Stimulated activated CD8-positive, alpha-beta memory T cell treated with anti-CD3 and anti-CD28 coated beads, Interleukin-12 subunit alpha, Interleukin-12 subunit beta, amount 100 ng/mL, for 24 hours (primary cell): ENCODE measurements around the gene SET.
"Not testable (repeated sequence)": the region's sequence is repeated elsewhere in the genome, so short reads cannot be mapped to it uniquely, and the experiment has no call there.

ENCODE experiments used
- DNase-seq: peaks from one replicate; pipeline ENCODE4 v3.0.0-alpha.2; 2020; ENCODE audit errors: extremely low read depth

Gene SET

GRCh38 chr9:128688501-128689292, at the start of gene SET:
Gene SET (plus strand): TSS chr9:128689222. CDS start chr9:128689583, 361 bp downstream.
- peak; percentile 87 for DNase-seq

GRCh38 chr9:128640603-128641002, 48.4 kb upstream of the SET start:
- no peak for DNase-seq

GRCh38 chr9:128642675-128643245, 46.3 kb upstream of the SET start:
- DNase-seq, result no peak

DNA sequence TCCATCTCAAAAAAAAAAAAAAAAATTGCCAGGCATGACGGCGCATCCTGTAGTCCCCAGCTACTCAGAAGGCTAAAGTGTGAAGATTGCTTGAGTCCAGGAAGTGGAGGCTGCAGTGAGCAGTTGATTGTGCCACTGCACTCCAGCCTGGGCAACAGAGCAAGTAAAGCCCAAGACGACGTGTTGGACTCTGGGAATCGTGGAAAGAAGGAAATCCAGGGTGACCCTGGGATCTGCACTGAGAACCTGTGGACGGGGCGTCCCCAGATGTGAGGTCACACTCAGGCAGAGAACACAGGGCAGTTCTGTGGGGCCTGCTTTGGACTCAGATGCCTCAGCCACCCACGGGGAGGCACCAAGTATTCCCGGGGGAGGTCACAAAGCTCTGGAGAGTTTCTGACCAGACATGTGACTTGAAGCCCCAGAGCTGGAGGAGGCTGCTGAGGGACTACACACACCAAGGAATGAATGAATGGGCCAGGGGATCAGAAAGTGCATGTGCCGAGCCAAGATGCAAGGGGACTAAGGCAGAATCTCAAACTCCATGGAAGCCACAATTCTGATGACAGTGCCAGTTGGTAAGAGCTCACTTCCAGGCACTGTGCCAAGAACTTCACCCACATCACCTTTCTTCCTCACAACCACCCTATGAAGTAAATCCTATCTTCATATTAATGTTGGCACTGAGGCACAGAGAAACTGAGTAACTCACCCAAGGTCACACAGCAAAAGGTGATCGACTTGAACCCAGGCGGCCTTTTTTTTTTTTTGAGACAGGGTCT, 45.3 kb upstream of the SET start:
- no peak for DNase-seq

GRCh38 chr9:128648206-128648605, 40.8 kb upstream of the SET start:
- DNase-seq, result peak; percentile 15

GRCh38 chr9:128651798-128652197, 37.2 kb upstream of the SET start:
- DNase-seq, result no peak

DNA sequence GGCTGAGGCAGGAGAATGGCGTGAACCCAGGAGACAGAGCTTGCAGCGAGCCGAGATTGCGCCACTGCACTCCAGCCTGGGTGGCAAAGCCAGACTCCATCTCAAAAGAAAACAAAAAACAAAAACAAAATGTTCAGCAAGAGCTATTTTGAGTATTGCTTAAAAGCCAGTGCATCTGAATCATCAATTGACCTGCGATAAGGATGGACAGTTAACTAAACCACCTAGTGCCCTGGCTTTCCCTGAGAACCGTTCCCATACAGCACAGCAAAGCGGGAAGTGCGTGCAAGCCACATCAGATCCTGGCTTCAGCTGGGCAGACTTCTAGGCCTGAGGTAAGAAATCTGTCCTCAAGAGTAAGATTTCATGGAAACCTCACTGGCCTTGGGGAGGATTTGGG, 35.1 kb upstream of the SET start:
- no peak for DNase-seq

- no peak for DNase-seq
Observed at GRCh38 chr9:128654481-128654880, 34.5 kb upstream of the SET start.

GRCh38 chr9:128656416-128657343, 32.3 kb upstream of the SET start, which contains the start of gene DYNC2I2:
Gene DYNC2I2 (minus strand): TSS chr9:128656847. CDS start chr9:128656726, 121 bp downstream.
- DNase-seq, result peak; percentile 93

DNA sequence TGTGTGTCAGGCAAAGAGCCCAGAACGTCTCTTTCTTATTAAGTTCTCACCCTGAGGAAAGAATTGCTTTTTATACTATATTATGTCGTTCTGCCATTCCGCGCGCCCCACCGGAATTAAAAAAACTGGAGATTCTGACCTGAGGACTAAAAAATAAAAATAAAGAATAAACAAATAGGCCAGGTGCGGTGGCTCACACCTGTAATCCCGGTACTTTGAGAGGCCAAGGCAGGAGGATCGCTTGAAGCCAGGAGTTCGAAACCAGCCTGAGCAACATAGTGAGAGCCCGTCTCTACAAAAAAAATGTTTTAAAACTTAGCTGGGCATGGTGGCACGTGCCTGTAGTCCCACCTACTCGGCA, 31.7 kb upstream of the SET start:
- DNase-seq, result no peak

- DNase-seq, result no peak
Observed at GRCh38 chr9:128657796-128658195, 31.2 kb upstream of the SET start.

DNA sequence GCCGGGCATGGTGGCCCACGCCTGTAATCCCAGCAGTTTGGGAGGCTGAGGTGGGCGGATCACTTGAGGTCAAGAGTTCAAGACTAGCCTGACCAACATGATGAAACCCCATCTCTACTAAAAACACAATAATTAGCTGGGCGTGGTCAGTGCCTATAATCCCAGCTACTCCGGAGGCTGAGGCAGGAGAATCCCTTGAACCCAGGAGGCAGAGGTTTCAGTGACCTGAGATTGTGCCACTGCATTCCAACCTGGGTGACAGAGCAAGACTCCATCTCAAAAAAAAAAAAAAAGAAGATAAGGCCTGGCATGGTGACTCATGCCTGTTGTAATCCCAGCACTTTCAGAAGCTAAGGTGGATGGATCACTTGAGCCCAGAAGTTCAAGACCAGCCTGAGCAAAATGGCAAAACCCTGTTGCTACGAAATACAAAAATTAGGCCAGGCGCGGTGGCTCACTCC, 22.5 kb upstream of the SET start:
- DNase-seq, result not testable (repeated sequence)

DNA sequence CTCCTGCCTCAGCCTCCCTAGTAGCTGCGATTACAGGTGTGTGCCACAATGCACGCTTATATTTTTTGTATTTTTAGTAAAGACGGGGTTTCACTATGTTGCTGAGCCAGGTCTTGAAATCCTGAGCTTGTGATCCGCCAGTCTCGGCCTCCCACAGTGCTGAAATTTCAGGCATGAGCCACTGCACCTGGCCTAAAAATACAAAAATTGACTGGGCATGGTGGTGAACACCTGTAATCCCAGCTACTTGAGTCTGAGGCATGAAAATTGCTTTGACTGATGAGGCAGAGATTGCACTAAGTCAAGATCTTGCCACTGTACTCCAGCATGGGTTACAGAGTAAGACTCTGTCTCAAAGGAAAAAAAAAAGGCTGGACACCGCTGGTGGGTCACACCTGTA, 19.2 kb upstream of the SET start:
- DNase-seq, result no peak

GRCh38 chr9:128675382-128675781, 13.6 kb upstream of the SET start:
- no peak for DNase-seq

DNA sequence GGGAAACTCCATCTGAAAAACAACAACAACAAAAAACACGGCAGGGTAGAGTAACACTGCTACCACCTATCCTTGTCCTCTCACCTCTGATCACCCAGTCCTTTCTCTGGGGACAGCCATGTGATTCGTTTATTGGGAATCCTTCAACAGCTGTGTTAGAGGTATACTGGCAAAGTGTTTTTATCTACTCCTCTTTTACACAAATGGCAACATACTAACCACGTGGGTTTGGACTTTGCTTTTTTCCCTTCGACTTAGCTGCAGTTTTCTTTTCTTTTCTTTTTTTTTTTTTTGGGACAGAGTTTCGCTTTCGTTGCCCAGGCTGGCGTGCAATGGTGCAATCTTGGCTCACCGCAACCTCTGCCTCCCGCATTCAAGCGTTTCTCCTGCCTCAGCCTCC, 11.2 kb upstream of the SET start:
- no peak for DNase-seq

GRCh38 chr9:128683340-128684064, 5.5 kb upstream of the SET start:
- DNase-seq, result no peak

DNA sequence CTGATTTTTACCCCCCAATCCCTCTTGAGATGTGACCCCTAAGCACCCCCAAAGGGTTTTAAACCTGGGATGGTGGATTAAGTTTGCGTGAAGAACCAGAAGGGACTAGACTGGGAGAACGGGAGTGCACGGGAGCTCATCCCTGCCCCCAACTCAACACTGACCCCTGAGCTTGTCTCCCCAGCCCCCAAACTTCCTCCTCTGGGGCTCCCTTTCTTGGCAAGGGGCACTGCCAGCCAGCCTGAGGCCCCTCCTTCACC, 5.0 kb upstream of the SET start:
- DNase-seq, result no peak

GRCh38 chr9:128684325-128685199, 4.5 kb upstream of the SET start:
- no peak for DNase-seq

DNA sequence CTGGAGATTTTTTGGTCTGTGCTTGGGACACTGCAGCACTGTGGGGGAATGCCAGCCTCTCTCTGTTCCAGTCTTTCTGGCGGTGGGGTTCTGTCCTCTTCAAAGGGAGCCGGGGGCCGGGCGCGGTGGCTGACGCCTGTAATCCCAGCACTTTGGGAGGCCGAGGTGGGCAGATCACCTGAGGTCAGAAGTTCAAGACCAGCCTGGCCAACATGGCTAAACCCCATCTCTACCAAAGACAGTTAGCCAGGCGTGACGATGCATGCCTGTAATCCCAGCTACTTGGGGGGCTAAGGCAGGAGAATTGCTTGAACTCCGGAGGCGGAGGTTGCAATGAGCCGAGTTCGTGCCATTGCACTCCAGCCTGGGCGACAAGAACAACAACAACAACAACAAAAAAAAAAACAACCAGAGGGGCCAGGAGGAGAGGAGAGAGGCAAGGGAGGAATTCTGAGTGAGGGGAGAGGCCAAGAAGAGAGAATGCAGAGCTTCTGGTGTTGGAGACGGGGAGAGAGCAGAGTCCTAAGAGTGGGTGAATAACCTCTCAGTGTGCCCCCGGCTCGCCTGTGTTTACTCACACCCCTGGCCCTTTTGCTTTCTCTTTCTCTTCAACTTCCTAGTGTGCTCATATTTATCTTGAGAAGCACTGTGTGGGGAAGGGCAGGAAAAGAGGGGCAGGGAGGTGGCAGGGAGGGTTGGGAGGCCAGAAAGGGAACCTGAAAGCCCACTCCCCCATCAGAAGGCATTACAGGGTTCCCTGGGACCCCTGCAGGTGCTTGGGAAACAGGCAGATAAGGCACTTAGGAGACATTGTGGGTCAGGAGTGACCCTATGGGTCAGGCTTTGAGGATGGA, 3.2 kb upstream of the SET start:
- no peak for DNase-seq
